GM18526 (cell line): ENCODE measurements around the gene TGFB2.

Experiments
- POLR2A ChIP-seq: IDR thresholded peaks from 3 replicates; pipeline ENCODE4 v1.6.1; 2011; ENCODE audit not compliant: insufficient read length; ENCODE audit errors: extremely low read depth

TGFB2 gene

DNA sequence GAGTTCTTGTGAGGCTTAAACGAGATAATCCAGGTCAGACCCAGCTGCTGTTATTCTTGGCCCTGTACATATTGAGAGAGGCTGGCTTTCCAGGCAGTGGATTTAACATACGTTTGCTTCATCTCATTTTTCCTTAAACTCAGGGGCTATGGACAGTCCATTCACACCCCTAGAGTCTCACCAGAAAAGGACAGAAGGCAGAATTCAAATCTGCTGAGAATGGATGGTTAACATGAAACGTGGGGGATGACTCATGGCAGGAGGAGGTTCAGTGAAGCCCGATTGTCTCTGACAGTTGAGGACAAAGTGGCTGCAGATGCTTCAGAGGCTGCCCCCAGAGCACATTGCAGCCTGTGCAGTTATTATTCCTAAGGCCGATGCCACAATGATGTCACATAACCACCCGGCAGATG lies 39.5 kb downstream of the TGFB2 start:
- TF ChIP-seq POLR2A: no peak

DNA sequence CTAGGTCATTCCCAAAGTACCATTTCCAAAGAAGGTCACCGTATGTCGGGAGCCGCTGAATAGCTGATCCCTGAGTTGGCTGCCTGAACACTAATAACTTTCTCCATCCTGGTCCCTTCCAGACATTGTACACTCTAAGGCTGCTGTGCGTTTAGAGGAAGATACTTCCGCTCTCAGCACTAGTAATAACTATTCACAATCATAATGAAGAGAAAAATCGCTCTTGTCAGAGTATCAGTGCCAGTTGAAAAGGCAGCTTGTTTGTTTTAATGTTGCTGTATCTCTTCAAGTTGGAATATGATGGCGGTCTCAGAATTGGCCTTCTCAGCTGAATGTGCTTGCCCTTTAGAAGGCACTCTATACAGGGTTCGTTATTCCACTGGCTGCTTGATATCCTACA lies 43.5 kb downstream of the TGFB2 start:
- TF ChIP-seq POLR2A: no peak

DNA sequence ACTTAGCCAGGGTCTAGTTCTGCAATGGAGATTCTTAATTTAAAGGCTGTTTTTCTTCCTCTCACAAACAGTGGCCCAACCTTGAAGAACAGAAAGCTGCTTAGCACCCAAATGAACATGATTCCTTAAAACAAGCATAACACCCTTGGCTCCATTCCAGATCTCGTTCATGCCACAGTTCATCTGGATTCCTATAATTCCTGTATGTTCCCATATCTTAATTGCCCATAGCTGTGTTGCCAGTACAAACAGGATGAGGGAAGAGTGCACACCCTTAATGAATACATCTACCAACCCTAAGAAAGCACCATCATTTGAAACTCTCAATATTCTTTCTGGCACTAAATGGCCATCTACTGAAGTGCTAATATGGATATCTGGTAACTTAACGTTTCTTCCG lies 45.5 kb downstream of the TGFB2 start:
- TF ChIP-seq POLR2A: no peak

DNA sequence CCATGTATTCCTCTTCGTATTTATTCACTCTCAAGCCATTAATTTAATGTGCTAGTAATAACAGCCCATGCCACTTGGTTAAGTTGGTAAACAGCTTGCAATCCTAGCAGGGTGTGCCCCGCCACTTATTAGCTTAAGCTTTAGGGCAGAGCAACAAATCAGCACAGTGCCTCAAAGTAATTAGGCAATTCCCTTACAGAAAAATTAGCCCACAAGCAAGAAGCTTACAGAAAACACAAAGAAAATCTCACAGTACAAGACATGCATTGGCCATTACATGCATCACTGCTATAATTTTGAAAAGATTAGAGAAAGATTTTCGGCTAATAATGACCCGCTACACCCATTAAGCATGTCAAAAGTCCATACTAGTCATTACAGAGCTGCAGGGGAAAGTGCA lies 47.6 kb downstream of the TGFB2 start:
- no peak for TF ChIP-seq POLR2A

- TF ChIP-seq POLR2A: no peak
Observed at GRCh38 chr1:218394416-218394815, 49.3 kb downstream of the TGFB2 start.

- no peak for TF ChIP-seq POLR2A
Observed at GRCh38 chr1:218394989-218395388, 49.9 kb downstream of the TGFB2 start.

DNA sequence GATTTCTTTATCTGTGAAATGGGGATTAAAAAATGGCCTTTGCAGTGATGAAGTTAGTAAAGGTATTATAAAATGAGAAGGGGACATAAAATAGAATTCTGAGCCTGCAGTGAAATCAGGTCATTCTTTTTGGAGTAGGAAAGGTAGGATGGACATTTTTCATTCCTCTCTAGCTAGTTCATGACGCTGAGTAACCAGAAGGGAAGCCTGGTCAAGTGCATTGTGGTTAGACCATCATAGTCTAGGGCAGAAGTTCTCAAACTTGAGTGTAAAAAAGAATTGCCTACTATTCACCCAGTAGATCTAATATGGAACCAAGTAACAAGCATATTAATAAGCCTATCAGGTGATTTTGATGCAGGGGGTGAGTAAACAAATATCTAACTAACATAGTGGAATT lies 50.8 kb downstream of the TGFB2 start:
- TF ChIP-seq POLR2A: no peak

- no peak for TF ChIP-seq POLR2A
Observed at GRCh38 chr1:218397752-218398339, 52.7 kb downstream of the TGFB2 start.

DNA sequence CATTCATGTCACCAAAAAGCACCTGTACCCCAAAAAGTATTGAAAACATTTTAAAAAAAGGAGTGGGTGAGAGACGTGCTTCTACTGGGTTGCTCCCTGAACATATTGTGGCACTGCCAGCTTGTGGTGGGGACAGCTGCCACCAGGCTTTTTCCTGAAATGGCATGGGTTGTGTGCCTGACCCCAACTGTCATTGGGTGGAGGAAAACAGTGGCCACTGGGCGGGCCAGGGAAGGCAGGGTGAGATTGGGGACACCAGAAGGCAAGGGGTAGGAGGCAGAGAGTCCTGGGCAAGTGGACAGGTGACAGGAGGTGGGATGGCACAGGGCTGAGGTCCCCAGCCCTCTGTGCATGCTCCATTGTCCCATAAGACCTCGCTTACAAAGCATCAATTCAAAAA lies 55.5 kb downstream of the TGFB2 start:
- no peak for TF ChIP-seq POLR2A

GRCh38 chr1:218401441-218401997 lies 56.4 kb downstream of the TGFB2 start:
- no peak for TF ChIP-seq POLR2A

DNA sequence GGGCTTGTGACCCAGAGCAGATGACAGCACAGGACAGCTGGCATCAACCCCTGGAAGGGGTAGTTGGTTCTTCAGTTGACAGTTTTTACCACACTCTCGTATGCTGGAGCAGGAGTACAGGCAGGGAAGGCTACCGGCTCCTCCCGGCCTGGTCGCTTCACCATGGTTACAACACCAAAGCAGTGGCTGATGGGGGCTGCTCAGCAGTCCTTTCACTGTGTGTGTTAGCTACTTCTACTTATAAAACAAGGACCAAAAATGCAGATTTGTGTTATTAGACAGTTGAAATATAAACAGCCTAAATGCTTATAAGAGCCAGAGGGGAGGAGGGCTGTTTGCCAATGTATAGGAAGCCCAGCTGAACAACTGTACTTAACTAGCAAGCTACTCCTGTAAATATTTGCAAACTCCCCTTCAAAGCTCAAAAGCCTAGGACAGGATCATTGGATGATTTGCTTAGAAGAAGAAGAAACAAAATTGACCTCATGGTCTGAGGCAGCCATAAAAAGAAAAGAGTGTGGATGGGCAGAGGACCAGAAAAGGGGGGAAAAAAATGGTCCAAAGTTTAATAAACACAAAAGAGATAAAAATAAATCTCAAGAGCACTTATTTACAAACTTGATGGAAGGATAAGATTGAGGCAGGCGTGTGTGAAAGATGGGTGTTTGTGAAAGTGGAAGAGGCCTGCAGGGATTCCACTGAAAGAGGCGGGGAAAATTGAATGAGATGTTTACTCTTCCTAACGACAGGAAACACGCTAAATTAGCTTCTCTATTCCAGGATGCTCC lies 57.1 kb downstream of the TGFB2 start:
- no peak for TF ChIP-seq POLR2A

DNA sequence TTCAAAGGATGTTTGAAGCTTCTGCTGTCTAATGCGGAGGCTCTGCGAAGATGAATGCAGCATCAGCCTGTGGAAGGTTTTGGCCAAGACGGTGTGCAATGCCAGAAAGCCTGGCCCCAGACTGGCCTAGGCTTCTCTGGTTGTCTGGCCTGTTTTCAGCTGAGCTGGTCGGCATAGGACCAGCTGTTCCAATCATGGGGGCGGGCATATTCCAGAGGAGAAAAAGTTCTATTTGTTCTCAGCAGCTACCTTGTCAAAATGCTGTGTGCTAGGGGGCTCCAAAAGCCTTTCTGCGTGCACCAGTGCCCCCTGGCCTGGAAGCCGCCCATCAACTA lies 57.6 kb downstream of the TGFB2 start:
- no peak for TF ChIP-seq POLR2A

DNA sequence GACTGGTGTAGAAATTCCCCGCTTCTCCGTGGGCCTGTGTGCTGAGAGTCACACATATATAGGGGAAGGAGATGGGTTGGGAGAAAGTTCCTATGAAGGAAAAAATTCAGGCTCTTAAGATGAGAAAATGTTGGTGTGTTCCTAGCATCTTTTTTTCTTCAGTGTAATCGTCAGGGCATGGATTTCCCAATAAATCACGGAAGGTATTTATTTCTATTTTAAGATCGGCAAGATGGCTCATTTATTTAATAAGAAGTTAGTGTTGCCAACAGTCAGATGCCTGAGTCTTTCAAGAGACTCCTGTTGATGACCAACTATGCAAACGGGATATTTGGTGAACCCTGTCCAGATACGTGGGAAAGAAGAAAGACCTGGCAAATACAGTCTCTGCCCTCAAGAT lies 58.2 kb downstream of the TGFB2 start:
- no peak for TF ChIP-seq POLR2A

DNA sequence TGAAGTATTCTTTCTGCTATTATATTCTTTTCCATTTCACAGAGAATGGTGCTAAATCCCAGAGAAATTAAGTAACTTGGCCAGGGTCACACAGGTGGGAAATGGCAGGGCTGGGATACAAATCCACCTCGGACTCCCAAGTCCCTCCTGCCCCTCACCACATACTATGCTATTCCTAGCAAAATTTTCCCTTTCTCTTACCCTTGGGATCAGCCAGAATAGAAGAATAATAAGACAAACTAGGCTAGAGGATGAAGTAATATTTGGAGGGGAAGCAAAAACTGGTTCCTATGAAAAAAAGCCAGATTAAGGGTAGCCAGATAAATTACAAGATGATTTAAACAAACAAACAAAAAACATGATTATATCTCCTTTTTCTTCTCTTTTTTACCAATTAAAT lies 62.5 kb downstream of the TGFB2 start:
- TF ChIP-seq POLR2A: no peak

GRCh38 chr1:218408135-218408534 lies 63.0 kb downstream of the TGFB2 start:
- TF ChIP-seq POLR2A: no peak

DNA sequence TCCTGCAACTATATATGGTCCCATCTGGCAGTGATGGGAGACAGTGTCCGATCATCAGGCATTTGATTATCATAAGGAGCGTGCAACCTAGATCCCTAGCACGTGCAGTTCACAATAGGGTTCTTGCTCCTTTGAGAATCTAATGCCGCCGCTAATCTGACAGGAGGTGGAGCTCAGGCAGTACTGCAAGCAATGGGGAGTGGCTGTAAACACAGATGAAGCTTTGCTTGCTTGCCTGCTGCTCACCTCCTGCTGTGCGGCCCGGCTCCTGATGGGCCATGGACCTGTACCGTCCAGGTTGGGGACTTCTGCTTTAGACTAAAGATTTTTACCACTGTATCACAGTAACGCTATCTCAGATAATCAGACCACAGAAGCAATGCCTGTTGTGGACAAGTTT lies 63.8 kb downstream of the TGFB2 start:
- TF ChIP-seq POLR2A: no peak
